HG03571 (cell line): ENCODE data around the gene KRTAP17-1.
"Not testable (repeated sequence)": the region's sequence is repeated elsewhere in the genome, so short reads cannot be mapped to it uniquely, and the experiment has no call there.

Experiments used
- ATAC-seq: cut with Tn5 transposase; IDR thresholded peaks from one replicate; pipeline ENCODE4 v1.9.1; 2021; ENCODE audit not compliant: unreplicated experiment

KRTAP17-1 gene, protein sequence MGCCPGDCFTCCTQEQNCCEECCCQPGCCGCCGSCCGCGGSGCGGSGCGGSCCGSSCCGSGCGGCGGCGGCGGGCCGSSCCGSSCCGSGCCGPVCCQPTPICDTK

DNA sequence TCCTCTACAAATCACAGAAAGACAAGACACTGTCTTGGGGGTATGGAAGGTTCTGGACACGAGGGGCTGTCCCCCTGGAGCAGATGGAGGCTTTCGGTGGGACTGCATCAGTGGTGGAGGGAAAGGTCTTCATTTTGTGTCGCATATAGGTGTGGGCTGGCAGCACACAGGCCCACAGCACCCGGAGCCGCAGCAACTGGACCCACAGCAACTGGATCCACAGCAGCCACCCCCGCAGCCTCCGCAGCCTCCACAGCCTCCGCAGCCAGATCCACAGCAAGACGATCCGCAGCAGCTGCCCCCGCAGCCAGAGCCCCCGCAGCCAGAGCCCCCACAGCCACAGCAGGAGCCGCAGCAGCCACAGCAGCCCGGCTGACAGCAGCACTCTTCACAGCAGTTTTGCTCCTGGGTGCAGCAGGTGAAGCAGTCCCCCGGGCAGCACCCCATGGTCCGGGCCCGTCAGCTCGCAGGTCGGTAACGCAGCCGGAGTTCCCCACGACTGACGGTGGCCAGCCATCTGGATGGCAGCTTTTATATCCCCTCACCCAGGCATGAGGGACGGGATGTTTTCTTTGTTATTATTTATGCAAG, at the start of gene KRTAP17-1:
Gene KRTAP17-1, minus strand, starts transcription at position 507 of the 591 bp plus-strand sequence. Its CDS starts 60 bp downstream, at position 447.
- ATAC-seq, result no peak

DNA sequence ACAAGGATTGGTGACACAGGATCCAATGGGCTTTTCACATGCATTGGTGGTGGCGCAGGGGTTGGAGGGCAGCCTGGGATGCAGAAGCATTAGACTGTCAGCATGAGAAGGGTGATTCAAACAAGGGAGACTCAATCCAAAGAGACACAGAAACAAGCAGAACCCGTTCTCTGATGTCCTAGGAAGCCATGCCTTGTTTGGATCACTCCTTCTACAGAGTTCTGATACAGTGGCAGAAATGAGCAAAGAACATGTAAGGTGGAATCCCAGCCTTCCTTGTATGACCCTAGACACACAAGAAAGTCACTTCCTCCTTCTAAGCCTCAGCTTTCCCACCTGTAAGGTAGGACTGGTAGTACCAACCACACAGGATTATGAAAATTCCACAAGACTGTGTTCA, 48.4 kb upstream of the KRTAP17-1 start:
- no peak for ATAC-seq

DNA sequence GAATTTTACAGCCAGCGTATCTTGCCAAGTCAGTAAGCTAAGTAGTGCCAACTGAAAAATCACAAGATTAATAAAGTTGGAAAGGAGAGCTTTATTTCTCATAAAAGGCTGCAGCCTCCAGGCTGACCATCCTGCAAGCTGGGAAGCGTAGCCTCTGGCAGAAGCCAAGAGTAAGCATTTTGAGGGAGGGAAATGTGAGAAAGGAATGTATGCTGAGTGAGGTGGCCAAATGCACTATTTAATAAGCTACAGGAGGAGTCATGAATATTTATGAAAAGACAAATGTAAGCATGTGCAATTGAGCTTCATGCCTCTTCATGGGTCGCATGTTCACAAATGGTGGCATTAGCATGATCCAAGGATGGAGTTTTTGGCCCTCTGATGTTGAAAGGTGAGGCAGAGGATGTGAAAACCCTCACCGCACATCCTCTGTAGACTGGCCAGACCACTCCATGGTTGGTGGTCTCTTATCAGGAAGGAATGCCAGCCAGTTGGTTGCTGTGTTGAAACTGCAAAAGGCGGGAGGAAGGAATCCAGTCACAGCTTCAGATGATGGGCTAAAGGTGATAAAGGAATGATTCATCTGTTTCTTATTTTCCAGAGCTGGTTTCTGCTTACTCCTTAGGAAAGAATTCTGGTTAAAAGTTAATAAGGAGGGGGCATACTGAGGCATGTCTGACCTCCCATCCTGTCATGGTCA, 44.9 kb upstream of the KRTAP17-1 start:
- ATAC-seq, result no peak

DNA sequence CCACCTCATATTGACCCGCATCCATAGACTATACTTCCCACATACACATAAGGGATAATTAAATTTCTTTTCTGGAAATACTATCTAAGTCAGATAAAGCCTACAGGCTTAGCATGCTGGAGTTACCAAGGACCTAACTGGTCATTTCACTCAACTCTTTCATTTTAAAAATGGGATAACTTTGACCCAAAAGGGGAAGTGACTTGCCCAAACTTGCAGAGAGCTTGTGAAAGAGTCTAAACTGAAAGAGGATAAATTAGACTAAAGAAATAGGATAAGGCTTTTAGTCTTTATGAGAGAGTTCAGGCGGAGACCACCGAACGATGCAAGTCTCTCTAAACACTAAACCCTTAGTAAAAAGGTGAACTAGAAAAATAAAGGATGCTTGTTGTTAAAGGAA, 39.0 kb upstream of the KRTAP17-1 start:
- no peak for ATAC-seq

DNA sequence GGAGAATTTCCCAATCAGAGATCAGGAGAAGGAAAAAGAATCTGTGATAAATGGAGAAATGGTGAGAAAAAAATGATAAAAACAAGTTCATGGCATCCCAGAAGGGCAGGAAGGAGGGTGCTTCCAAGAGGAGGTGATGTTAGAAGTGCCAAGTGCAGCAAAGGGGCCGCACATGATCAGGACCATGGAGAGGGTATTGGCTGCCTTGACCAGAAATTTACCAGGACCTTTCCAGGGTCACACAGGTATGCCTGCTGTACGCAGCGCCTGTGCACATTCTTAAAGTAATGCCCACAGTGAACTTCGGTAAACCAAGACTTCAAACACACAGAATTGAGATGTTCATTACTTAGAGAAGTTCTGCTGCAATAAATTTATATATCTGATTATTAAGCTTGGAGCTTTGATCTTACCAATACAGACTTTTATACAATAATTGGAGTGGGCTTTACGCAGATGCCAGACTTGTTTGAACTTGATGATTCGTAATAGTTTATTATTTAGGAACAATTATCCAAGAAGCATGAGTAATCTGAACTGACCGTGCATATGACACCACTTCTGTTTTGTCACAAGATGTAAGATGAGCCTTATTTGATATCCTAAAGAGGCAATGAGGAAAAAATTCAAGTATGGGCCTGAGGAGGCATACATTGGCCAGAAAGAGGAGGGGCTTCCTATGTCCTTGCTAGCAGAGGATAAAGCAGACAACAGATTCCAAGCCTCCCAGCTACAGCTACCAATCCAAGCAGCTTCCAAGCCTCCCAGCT, 37.3 kb upstream of the KRTAP17-1 start:
- ATAC-seq, result no peak

DNA sequence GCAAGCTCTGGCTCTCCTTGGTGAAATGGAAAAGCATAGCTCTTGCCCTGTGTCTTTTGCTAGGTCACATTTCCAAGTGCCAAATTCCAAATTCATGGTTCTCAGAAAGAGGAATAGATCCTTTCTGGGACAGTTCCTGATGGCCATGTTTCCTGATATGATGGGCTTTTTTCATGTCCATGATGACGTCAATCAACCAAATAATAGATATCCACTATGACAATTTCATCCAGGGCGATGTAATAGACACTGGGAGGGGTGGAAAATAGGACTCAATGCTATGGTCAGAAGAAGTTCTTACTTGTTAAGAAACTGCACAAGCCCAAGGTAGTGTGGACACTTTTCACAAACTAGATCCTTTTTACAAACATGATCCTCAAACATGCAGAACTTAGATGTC, 35.7 kb upstream of the KRTAP17-1 start:
- no peak for ATAC-seq

DNA sequence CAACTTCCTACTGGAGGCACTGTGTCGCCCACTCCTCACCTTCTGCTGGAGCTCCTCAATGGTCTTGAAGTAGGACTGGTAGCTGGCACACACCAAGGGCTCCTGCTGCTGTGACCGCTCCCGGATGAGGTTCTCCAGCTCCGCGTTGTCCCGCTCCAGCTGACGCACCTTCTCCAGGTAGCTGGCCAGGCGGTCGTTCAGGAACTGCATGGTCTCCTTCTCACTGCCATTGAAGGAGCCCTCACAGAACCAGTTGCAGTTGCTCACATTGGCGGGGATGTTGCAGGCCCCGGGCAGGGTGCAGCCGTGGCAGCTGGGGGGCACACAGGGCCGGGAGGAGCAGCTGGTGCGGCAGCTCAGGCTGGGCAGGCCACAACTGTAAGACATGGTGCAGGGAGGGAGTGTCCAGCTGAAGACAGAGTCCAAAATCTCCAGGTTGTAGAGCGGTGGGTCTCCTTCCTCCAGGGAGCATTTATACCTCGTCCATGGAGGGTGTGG, 34.9 kb upstream of the KRTAP17-1 start, which contains the start of gene KRT33A:
Gene KRT33A, minus strand, starts transcription at position 448 of the 498 bp plus-strand sequence. Its CDS starts 61 bp downstream, at position 387.
- ATAC-seq, result not testable (repeated sequence)

DNA sequence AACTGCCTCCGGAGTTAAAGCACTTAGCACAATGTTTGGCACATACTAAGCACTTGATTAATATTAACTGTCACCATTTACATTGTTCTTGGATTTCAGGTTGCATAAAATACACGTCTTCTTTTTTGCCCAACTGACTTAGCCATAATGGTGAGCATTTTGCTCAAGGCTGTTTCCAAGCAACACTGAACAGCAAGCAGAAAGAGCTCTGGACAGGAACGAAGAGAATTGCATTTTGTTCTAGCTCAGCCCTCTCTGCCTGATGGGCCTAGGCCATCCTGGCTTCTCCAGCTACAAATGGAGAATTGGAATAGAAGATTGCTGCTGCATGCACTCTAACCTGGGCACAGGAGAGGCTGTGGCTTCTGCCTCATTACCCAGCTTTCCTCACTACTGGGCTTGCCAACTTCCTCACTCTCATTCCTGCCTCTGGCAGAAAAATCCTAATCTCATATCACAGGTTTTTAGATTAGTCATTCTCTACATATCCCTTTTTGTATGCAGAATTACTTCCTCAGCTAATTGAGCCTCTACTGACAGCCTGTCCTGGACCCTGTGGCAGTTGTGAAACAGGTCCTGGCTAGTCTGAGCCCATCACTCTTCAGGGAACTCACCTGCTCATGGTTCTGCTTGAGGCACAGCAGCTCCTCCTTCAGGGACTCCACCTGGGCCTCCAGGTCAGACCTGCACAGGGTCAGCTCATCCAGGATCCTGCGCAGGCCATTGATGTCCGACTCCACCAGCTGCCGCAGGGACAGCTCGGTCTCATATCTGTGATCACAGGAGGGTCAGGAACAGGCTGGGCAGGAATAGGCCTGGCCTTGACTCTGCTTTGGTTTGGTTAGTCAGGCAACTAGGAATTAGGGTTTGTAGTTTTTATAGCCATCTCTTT, 32.6 kb upstream of the KRTAP17-1 start:
- ATAC-seq, result no peak

DNA sequence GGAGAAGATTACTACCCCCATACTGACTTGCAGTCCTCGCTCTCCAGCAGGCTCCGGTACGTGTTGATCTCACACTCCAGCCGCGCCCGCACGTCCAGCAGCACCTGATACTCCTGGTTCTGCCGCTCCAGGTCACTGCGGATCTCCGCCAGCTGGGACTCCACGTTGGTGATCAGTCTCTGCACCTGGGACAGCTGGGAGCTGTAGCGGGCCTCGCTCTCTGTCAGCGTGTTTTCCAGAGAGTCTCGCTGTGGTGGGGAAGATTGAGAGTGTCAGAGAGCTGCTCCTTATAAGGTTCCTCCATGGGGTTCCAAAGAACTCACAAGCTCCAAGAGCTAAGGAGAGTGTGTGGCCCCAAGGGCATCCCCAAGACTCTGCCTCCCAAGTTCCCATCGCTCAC, 30.9 kb upstream of the KRTAP17-1 start:
- not testable (repeated sequence) for ATAC-seq

DNA sequence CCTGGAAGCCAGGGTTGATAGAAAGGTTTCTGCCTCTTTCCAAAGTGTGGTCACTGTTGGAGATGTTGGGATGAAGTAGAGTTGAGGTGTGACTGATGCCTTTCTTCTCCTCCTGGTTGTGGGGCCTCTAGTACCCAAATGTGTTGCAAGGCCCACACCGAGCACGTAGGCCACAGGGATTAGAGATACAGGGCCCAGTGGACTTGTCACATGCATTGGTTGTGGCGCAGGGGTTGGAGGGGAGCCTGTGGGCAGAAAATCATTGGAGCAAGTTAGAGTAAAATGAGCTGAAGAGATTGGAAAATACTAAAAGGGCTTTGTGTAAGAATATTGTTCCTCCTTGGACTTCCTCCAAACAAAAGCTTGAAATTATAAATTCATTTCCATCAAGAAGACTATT, 30.5 kb upstream of the KRTAP17-1 start:
- no peak for ATAC-seq

DNA sequence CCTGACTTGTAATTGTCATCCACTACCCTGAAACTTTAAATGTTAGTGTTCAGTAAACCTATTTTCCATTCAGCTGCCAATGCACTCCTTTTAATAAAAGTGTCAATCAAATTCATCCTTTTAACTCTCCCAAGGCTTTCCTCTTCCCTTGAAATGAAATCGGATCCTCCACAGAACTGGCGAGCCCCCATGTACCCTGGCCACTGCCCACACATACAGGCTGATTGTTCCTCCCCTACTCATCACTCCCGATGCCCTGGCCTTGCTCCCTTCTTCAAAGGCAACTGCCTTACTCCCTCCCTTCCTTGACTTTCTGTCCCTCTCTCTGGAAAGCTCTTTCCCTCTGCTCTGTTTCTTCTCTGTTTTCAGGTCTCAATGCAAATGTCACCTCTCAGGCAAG, 27.5 kb upstream of the KRTAP17-1 start:
- ATAC-seq, result no peak

DNA sequence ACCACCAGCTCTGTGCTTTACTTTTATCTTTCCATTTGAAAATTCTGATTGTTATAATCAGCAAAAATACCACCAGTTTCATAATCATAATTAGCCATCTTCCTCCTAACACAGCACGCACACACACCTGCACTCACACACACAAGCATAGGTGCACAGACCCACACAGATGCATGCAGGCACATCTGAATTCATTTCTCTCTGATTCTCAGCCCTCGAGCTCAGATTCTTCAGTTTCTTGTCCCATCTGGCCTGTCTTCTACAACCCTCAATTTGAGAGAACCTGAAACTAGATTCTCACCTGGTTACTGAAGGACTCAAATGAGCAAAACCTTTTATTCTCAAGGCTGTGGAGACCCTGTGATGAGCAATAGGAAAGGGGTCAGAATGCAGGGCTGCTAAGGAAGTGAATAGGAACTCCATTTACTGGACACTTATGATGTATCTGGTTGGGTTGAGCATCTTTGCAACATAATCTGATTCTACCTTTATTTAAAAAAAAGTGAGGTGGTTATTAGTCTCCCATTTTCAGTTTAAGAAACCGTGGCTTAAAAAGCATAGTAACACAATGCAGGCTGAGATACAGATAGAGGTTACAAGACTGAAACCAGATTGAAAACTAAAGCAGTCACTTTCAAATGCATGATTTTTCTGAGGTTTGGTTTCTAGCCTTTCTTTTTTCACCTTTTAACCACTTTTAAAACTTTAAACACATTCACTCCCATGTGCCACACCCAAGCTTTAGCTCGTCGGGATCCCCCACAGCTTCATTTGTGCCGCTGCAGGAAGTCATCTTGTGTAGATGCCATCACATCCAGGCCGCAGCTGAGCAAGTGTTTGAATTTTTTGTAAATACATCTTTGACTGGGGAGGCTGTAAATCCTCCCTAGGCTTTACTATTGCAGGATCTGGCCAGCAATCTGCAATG, 25.7 kb upstream of the KRTAP17-1 start:
- no peak for ATAC-seq

DNA sequence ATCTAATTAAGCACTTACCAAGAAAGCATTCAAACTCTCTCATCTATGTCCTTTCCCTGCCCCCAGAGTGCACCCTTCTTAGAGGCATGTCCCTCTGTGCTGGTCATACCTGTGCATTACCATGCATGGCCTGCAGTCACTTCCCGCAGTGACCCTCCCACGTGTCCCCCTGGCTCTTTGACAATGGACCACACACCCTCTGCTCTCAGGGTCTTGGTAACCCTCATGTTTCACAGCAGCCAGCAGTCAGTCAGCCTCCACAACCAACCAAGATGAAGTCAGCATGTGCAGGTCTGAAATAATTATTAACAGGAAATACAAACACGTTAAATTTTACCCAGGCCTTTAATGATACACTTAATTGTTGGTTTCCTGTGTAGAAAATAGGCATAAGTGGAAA, 25.0 kb upstream of the KRTAP17-1 start:
- ATAC-seq, result no peak

DNA sequence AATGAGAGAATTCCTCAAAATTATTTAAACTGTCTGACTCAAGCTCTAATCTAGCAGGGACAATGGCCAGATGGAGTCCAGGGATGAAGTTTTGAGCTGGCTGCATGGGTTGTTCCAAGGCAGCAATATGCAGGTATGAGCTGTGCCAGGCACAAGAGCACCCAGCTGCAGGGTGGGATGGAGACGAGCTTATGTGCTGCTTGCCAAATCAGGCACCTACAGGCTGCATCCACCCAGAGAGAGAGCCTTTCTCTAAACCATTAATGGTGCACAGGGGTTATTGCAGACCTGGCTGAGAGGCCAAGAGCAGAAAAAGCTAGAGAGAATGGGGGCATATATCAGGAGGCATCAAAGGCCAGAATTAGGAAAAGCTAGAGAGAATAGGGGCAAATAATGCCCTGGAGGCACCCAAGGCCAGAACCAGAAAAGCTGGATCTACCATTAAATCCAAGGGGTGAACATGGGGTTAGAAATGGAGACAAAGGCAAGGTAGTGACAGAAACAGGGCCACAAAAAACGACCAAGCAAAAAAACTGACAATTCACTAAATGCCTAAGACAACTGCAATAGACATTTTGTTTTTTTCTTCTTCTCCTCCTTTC, 24.2 kb upstream of the KRTAP17-1 start:
- no peak for ATAC-seq

DNA sequence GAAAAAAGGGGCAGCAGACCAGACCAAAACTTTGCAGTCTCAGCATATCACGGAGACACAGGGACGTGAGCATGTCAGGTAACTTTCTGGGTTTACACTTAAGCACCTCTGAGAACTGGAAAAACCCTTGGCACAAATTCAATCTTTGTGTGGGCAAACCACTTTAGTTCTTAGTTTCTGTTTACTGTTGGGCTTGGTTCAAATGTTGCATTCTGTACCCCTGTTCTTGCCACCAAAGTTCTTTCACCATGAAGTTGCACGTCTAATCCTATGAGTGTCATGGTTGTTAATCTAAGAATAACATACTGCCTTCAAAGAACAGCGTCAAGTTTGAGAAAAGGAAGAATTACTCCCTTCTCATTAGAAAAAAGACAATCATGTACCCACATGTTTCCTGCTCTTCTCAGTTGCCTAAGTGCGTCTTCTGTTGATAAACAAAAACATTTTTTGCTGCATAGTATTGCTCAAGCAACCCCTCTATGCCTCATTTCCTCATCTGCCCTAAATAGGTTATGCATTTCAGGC, 23.5 kb upstream of the KRTAP17-1 start:
- ATAC-seq, result peak; percentile 46

DNA sequence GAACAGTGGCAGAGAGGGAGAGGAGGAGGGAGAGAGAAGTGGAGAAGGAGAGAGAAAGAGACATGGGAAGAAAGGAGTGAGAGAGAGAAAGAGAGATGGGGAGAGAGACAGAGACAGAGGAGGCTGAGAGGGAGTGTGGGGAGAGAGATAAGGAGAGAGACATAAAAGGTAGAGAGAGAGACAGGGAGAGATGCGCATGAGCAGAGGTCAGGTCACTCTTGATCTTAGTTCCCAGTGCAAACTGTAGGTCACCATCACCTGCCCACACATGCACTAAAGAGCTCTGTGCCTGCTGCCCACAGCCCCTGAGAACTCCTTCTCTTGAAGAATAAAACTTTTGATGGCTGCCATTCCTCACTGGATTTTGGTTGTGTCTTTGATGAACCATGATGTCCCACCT, 20.2 kb upstream of the KRTAP17-1 start:
- ATAC-seq, result no peak

DNA sequence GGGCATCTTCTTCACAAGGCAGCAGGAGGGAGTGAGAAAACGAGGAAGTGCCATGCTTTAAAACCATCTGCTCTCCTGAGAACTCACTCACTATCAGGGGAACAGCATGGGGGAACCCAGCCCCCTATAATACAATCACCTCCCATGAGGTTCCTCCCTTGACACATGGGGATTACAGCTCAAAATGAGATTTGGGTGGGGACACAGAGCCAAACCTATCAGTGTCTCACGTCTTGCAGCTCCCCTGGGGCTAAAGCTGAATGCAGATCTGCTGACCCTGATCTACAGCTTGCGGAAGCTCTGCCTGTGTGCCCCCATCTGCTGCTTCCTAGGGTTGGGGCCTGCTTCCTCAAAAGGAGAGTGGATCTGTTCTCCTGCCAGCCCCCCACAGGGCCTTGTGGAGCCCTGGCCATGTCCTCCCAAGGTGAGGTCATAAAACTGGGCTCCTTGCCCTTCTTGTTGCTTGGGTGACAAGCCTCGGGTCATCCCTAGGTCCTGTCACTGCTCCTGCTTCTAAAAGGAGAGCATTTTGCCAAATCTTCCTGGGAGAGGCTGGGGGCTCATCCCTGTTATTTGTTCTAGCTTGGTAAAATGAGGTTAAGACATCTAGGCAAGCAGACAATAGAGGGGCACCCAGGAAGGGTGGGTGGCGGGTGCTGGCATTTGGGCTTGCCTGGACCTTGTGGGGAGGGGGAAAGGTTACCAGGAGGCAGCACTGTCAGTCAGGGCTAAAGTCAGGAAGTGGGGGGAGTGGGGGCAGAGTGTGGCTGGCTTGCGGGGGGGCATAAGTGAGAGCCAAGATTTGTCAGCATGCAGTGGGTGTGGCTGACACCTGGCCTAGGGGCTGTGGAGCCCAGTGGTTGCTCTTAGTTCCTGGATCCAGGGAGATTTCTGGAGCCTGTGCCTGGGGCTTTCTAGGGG, 19.1 kb upstream of the KRTAP17-1 start:
- ATAC-seq, result no peak

DNA sequence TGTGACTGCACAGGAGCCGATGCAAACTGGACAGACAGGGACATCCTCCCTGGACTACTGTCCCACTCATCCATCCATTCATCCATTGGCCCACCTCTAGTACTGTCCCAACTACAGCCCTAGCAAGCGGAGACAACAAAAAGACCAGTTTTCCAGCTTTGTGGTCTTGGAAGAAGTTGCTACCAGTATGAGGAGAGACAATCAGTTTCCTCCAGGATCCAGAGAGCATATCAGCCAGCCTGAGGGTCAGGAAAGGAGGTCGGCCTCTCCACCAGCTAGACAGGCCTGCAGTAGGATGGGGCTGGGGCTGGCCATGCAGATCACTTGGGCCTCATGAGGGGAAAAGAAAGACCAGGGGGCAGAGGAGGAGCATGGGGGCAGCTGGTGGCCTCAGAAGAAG, 18.3 kb upstream of the KRTAP17-1 start:
- no peak for ATAC-seq
